NOMO-1 (cell line): ENCODE measurements around the gene KIAA1549.

ENCODE experiments used
- DNase-seq, 2 experiments: peaks; one replicate each; lab custom pipeline; 2025; ENCODE audit not compliant: unreplicated experiment in 2 of 2; lab: John Stamatoyannopoulos, UW

Gene KIAA1549

GRCh38 chr7:138861051-138861450 lies 120.1 kb downstream of the KIAA1549 start:
- no peak for DNase-seq

GRCh38 chr7:138857728-138858127 lies 123.5 kb downstream of the KIAA1549 start:
- DNase-seq = no peak

- no peak for DNase-seq
These were observed 127.0 kb downstream of the KIAA1549 start for GRCh38 chr7:138854115-138854645.

- DNase-seq = no peak
These were observed 127.7 kb downstream of the KIAA1549 start for GRCh38 chr7:138853448-138853847.

GRCh38 chr7:138852469-138852868 lies 128.7 kb downstream of the KIAA1549 start:
- DNase-seq = no peak

- no peak for DNase-seq
These were observed 131.5 kb downstream of the KIAA1549 start for GRCh38 chr7:138849701-138850100.

GRCh38 chr7:138848056-138848980 lies 132.9 kb downstream of the KIAA1549 start:
- DNase-seq = no peak

GRCh38 chr7:138845711-138846110 lies 135.5 kb downstream of the KIAA1549 start:
- no peak for DNase-seq

GRCh38 chr7:138843632-138844580 lies 137.3 kb downstream of the KIAA1549 start:
- DNase-seq = no peak

GRCh38 chr7:138842111-138842510 lies 139.1 kb downstream of the KIAA1549 start:
- DNase-seq = no peak

GRCh38 chr7:138838166-138838565 lies 143.0 kb downstream of the KIAA1549 start:
- DNase-seq = no peak

GRCh38 chr7:138837627-138838026 lies 143.6 kb downstream of the KIAA1549 start:
- no peak for DNase-seq

GRCh38 chr7:138835087-138835486 lies 146.1 kb downstream of the KIAA1549 start:
- no peak for DNase-seq

GRCh38 chr7:138834583-138834982 lies 146.6 kb downstream of the KIAA1549 start:
- DNase-seq = no peak

GRCh38 chr7:138833596-138833995 lies 147.6 kb downstream of the KIAA1549 start:
- no peak for DNase-seq

- DNase-seq = no peak
These were observed 148.2 kb downstream of the KIAA1549 start for GRCh38 chr7:138832966-138833365.

GRCh38 chr7:138829335-138829734 lies 151.9 kb downstream of the KIAA1549 start:
- no peak for DNase-seq

- DNase-seq = no peak
These were observed 152.9 kb downstream of the KIAA1549 start for GRCh38 chr7:138828302-138828701.

GRCh38 chr7:138825049-138825721 lies 156.0 kb downstream of the KIAA1549 start:
- no peak for DNase-seq

- no peak for DNase-seq
These were observed 158.2 kb downstream of the KIAA1549 start for GRCh38 chr7:138822867-138823535.
